Naive B cell (primary cell): Measurements from ENCODE around the gene WDR4. TPM values are rescaled to one million over a fixed set of nuclear protein-coding genes. Genes with fewer than 3 reads are reported as not detected.
"Not testable (repeated sequence)": the region's sequence is repeated elsewhere in the genome, so short reads cannot be mapped to it uniquely, and the experiment has no call there.

Source experiments
- ATAC-seq, 2 donors: fragments of 150-1000 bp; cut with Tn5 transposase; 2 replicates each; pipeline ENCODE4 v1.10.0; 2021; ENCODE audit warnings: low read depth in 2 of 2, mild to moderate bottlenecking in 2 of 2, moderate library complexity in 2 of 2
- DNase-seq: peaks from one replicate; pipeline ENCODE4 v3.0.0; 2022
- H3K27ac Mint-ChIP-seq, 6 donors: one replicate each; pipeline ENCODE4 v1.8.0; 2020 to 2022; ENCODE audit warnings: mild to moderate bottlenecking in 6 of 6, mixed read lengths in 6 of 6, moderate library complexity in 5 of 6, inconsistent platforms in 2 of 6
- H3K27me3 Mint-ChIP-seq, 3 donors: one replicate each; pipeline ENCODE4 v1.8.0; 2021 to 2022; ENCODE audit warnings: mixed read lengths in 3 of 3, mild to moderate bottlenecking in 1 of 3
- H3K36me3 Mint-ChIP-seq, 2 donors: one replicate each; pipeline ENCODE4 v1.8.0; 2020 to 2022; ENCODE audit warnings: mixed read lengths in 2 of 2, inconsistent platforms in 1 of 2, mild to moderate bottlenecking in 1 of 2
- H3K4me1 Mint-ChIP-seq, 3 donors: one replicate each; pipeline ENCODE4 v1.8.0; 2020 to 2022; ENCODE audit warnings: mixed read lengths in 3 of 3, inconsistent platforms in 1 of 3, mild to moderate bottlenecking in 1 of 3, moderate library complexity in 1 of 3
- H3K4me3 Mint-ChIP-seq, 8 donors: one replicate each; pipeline ENCODE4 v1.8.0; 2020 to 2022; ENCODE audit warnings: mild to moderate bottlenecking in 8 of 8, mixed read lengths in 8 of 8, moderate library complexity in 8 of 8, inconsistent platforms in 2 of 8
- H3K9me3 Mint-ChIP-seq, 7 donors: one replicate each; pipeline ENCODE4 v1.8.0; 2020 to 2022; ENCODE audit warnings: mixed read lengths in 7 of 7, mild to moderate bottlenecking in 5 of 7, inconsistent platforms in 2 of 7, moderate library complexity in 1 of 7
- polyA plus RNA-seq, 6 donors: library from polyadenylated mRNA; unstranded; fragments of 300-500 nt; fragmentation: Illumina TruSeq; gene quantifications; one replicate each; pipeline ENCODE4 v1.2.3, GENCODE V29; 2021; ENCODE audit warnings: low read depth in 6 of 6

The WDR4 gene, protein sequence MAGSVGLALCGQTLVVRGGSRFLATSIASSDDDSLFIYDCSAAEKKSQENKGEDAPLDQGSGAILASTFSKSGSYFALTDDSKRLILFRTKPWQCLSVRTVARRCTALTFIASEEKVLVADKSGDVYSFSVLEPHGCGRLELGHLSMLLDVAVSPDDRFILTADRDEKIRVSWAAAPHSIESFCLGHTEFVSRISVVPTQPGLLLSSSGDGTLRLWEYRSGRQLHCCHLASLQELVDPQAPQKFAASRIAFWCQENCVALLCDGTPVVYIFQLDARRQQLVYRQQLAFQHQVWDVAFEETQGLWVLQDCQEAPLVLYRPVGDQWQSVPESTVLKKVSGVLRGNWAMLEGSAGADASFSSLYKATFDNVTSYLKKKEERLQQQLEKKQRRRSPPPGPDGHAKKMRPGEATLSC
- polyA plus RNA-seq = 10 to 100 TPM in 4 of 6 donors, 1 to 10 TPM in 2; 8.7 to 18.4 (median 10.5) TPM

DNA sequence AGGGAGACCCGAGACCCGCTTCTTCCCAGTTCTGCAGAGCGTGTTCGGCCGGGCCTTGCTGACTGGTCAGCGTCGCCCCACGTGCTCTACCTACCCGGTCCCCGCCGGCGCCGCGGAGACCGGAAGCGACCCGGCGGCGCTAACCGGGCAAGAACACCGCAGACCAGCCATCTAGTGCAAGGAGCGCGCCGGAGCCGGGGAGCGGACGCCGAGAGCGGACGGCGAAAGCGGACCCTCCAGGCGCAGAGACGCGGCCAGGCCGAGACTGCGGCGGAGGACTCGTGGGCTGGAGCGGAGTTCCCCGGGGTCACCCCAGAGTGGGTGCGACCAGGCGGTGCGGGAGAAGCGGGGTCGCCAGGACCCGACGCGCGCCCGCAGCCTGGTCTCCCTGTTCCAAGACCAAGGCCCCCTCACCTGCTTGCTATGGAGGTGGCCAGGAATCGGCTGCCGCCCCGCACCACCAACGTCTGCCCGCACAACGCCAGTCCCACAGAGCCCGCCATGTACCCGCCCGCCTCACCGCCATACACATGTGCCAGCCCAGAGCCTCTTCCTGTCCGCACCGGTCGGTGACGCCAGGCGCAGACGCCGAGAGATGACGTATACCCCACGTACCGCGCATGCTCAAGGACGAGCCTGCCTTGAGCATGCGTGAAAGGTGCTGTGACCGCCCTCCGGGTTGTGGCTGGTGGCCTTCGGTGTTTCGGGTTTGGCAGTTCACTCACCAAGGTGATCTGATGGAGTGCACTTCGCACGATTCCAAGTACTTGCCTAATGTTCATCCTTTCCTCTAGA lies at the start of gene WDR4:
Gene WDR4 (minus strand): TSS at position 547 of the 795 bp plus-strand sequence. CDS start 44 bp downstream, at position 503.
- Mint-ChIP-seq H3K36me3 (peaks cover 0 to 5% of the 10 kb centered on the region in 2 donors), H3K9me3 (no peaks in the 10 kb centered on the region), H3K4me3 (peak within 1 kb of the TSS; percentile 95 to 100 (median 98)), H3K27me3 (no peaks in the 10 kb centered on the region), H3K27ac (peak within 1 kb of the TSS; percentile 96 to 100 (median 99)), H3K4me1 (peaks cover 27 to 40% (median 28%) of the 10 kb centered on the region in 3 donors)
- ATAC-seq (peak; percentile 92), DNase-seq (peak; percentile 99)

DNA sequence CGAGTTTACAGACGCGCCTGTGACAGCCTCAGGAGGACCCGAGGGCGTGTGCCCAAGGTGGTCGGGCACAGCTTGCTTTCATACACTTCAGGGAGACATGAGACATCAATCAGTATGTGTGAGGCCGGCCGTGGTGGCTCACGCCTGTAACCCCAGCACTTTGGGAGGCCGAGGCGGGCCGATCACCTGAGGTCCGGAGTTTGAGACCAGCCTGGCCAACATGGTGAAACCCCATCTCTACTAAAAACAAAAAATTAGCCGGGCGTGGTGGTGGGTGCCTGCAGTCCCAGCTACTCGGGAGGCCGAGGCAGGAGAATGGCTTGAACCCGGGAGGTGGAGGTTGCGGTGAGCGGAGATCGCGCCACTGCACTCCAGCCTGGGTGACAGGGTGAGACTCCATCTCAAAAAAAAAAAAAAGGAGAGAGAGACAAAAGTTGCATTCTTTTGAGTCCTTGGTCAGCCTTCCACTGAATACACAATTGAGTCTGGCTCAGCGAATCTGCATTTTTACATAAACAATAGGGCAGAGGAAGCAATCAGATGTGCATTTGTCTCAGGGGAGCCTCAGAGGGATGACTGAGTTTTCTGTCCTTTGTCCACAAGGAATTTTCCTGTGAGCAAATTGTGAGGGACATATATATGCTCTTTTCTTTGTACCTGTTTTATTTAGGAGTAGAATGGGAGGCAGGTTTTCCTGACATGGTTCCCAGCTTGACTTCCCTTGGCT lies 48.3 kb upstream of the WDR4 start:
- H3K27me3 Mint-ChIP-seq, H3K9me3 Mint-ChIP-seq, H3K4me3 Mint-ChIP-seq, H3K36me3 Mint-ChIP-seq, ATAC-seq, DNase-seq: not testable (repeated sequence)
- peak overlapping the region in 1 of 6 donors; percentile 47 for H3K27ac Mint-ChIP-seq
- peaks cover 15 to 18% (median 16%) of the 10 kb centered on the region in 3 donors for H3K4me1 Mint-ChIP-seq

DNA sequence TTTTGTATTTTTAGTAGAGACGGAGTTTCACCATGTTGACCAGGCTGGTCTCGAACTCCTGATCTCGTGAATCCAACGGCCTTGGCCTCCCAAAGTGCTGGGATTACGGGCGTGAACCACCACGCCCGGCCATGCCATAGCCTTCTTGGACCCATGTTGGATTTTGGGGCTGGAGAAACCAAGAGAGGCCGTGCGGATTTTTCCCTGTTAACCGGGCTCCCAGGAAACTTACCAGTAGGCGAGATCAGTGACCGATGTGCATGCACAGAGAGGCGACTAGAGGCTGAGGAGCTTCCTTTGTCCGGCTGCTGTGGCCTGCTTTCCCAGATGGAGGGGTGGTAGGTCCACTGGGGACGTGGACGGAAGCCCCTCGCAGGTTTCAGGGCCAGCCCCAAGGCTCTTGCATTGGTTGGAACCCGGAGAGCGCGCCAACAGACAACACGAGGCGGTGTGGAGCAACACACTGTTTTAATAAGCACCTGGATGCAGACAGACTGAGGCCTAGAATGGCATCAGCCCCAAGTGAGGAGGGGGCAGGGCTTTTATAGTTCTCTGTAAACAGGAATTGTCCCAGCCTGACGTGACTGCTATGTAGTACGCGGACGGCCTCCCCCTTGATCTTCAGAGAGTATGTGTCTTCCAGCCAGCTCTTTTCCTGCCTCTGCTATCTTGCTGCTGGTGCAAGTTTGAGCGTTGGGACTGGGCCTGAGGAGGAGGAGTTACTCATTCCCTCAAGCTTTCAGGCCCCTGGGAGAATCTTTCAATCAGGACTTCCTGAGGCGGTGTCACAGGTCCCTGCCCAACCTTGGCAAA lies 46.0 kb upstream of the WDR4 start, which contains the start of gene ERVH48-1:
Gene ERVH48-1 (minus strand): TSS at position 517 of the 813 bp plus-strand sequence. CDS start 6,624 bp downstream, outside the sequence.
- no peak for DNase-seq
- Mint-ChIP-seq H3K4me1 (peaks cover 15 to 18% (median 15%) of the 10 kb centered on the region in 3 donors), H3K27me3 (no peaks in the 10 kb centered on the region), H3K27ac (peak within 1 kb of the TSS in 5 of 6 donors; percentile 11 to 86 (median 61)), H3K4me3 (no peak within 1 kb of the TSS), H3K9me3 (no peaks in the 10 kb centered on the region), H3K36me3 (no peaks in the 10 kb centered on the region)
- no peak for ATAC-seq

DNA sequence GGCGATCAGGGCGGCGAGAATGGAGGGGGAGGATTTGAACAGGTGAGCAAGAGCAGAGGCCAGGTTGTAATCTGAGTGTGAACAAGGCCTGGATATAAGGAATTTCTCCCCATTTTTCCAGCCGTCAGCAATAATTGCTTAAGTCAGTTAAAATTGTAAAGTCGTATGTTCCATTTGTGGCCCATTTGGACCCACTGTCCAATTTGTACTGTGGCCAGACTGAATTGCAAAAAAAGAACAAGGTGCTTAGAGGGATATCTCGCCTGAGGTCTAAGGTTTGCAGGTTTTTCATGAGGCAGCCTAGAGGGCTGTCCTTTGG lies 45.1 kb upstream of the WDR4 start:
- peaks cover 15 to 18% (median 15%) of the 10 kb centered on the region in 3 donors for H3K4me1 Mint-ChIP-seq
- H3K9me3 Mint-ChIP-seq = no peaks in the 10 kb centered on the region
- peak overlapping the region in 3 of 6 donors; percentile 1 to 95 (median 69) for H3K27ac Mint-ChIP-seq
- H3K36me3 Mint-ChIP-seq = no peaks in the 10 kb centered on the region
- DNase-seq (no peak), ATAC-seq (no peak)
- H3K27me3 Mint-ChIP-seq = no peaks in the 10 kb centered on the region
- H3K4me3 Mint-ChIP-seq = peak overlapping the region in 4 of 8 donors; percentile 54 to 67 (median 56)

DNA sequence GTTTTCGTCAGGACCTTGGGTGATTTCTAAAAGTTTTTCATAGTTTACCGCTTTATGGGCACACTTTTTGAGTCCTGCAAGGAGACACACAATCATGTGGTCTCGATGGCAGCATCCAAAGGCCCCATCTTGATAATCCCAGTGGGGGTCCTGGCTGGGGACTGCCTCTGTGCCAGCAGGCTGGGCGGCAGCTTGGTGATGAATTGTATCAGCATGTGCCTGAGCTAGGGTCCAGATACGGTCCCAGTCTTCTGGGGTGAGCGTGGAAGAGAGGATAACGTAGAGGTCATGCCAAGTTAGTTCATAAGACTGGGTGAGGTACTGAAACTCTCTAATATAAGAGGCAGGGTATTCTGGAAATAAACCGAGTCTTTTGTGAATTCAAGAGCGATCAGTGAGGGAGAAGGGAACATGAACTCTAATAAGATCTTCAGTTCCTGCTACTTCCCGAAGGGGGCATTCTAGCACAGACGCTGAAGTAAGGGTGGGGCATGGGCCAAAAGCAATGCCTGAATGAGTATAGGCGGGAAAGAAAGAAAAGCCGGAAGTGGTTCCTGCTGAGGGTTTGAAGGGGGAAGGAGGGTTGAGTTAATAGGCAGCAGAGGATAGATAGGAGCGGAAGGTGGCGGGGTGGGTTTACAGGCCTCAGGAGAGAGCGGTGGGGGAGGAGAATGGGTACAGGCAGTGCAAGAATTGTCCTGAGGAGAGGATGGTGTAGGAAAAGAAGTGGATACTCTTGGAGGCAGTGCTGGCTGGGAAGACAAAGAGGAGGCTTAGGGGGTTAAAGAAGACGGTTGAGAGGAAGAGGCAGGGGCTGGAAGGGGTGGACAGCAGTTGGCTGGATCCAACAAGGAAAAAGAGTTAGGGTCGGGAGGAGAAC lies 44.5 kb upstream of the WDR4 start:
- no peaks in the 10 kb centered on the region for H3K27me3 Mint-ChIP-seq
- H3K36me3 Mint-ChIP-seq = no peaks in the 10 kb centered on the region
- peak; percentile 69 for DNase-seq
- peak overlapping the region in 6 of 8 donors; percentile 41 to 88 (median 56) for H3K4me3 Mint-ChIP-seq
- H3K4me1 Mint-ChIP-seq = peaks cover 15 to 18% (median 15%) of the 10 kb centered on the region in 3 donors
- no peaks in the 10 kb centered on the region for H3K9me3 Mint-ChIP-seq
- peak overlapping the region in 5 of 6 donors; percentile 13 to 95 (median 69) for H3K27ac Mint-ChIP-seq
- peak; percentile 95 to 97 for ATAC-seq

DNA sequence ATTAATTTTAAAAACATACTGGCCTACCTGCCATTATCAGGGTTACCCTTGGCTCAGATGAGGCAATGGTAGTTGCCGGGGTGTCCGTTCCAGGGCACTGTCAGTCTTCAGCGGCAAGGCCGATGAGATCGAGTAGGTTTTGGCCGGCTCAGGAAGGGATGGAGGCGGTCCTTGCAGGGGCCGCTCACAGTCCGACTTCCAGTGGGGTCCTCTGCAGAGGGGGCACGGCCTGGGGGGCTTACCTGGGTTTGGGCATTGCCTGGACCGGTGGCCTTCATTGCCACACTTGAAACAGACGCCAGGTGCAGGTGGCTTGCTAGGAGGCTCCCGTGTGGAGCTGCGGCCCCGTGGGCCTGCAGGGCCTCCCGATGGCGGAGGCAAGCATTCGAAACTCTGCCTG lies 43.6 kb upstream of the WDR4 start:
- peak overlapping the region in 1 of 6 donors; percentile 15 for H3K27ac Mint-ChIP-seq
- no peaks in the 10 kb centered on the region for H3K27me3 Mint-ChIP-seq
- no peak overlapping the region for H3K4me3 Mint-ChIP-seq

DNA sequence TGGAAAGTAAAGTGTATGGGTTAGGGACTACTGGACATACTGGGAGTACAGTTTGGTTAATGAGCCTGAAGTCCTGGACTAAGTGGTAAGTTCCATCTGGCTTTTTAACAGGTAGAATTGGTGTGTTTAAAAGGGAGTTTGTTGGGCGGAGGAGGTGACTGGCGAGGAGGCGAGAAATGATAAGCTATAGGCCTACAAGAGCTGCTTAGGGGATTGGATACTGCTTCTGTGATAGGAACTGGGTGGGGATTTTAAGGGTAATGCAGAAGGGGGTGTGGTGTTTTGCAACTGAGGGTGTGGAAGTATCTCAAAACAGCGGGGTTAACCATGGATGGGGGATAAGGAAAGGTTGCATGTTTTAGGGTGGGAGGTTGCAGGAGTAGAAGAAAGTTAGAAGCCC lies 42.6 kb upstream of the WDR4 start:
- no peaks in the 10 kb centered on the region for H3K9me3 Mint-ChIP-seq
- ATAC-seq = no peak
- no peak overlapping the region for H3K4me3 Mint-ChIP-seq
- no peak for DNase-seq
- H3K4me1 Mint-ChIP-seq = peaks cover 15 to 18% (median 15%) of the 10 kb centered on the region in 3 donors
- H3K27ac Mint-ChIP-seq = no peak overlapping the region
- no peaks in the 10 kb centered on the region for H3K36me3 Mint-ChIP-seq
- no peaks in the 10 kb centered on the region for H3K27me3 Mint-ChIP-seq

More for the DNA sequence above, 43.6 kb upstream of the WDR4 start:
- H3K4me1 Mint-ChIP-seq = peaks cover 15 to 18% (median 15%) of the 10 kb centered on the region in 3 donors
- no peaks in the 10 kb centered on the region for H3K36me3 Mint-ChIP-seq
- no peak for ATAC-seq
- no peaks in the 10 kb centered on the region for H3K9me3 Mint-ChIP-seq
- DNase-seq = no peak

DNA sequence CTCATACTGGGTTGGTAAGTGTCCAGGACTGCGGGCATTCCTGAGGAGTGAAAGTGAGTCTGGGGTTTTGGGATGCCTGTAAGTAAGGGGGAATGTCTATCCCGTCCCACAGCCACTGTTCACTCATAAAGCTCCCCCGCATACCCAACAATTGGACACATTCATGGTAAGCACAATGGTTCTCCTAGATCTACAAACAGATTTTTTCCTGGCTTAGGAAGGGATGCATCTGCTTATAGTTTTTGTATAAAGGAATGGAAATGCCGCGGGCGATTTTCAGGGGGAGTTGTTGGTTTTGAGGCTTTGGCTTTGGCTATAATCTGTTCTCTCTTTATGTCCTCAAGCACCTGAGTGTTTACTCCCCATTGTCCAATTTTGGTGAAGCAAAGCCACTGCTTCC lies 39.0 kb upstream of the WDR4 start:
- no peak for ATAC-seq
- no peak for DNase-seq
- H3K4me1 Mint-ChIP-seq = peaks cover 1 to 3% (median 2%) of the 10 kb centered on the region in 3 donors

DNA sequence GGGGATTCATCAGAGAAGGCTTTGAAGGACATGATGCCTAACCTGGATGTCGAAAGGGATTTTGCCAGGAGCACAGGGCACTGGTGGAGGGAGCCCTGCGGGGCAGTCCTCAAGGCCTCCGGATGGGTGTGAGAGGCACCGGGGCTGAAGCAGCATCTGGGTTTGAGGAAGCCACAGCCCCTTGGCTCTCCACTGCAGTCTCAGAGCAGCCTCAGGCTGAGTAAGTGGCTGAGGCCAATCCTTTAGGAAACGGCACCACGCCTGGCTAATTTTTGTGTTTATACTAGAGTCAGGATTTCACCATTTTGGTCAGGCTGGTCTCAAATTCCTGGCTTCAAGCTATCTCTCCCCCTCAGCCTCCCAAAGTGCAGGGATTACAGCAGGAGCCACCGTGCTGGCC lies 34.1 kb upstream of the WDR4 start:
- Mint-ChIP-seq H3K27me3 (no peaks in the 10 kb centered on the region), H3K36me3 (peaks cover 3 to 8% of the 10 kb centered on the region in 2 donors), H3K27ac (no peak overlapping the region), H3K9me3 (no peaks in the 10 kb centered on the region), H3K4me1 (peaks cover 0 to 3% (median 0%) of the 10 kb centered on the region in 3 donors), H3K4me3 (no peak overlapping the region)
- DNase-seq = no peak
- ATAC-seq = no peak

More for the DNA sequence above, 39.0 kb upstream of the WDR4 start:
- Mint-ChIP-seq H3K36me3 (no peaks in the 10 kb centered on the region), H3K27me3 (no peaks in the 10 kb centered on the region), H3K27ac (peak overlapping the region in 2 of 6 donors; percentile 37 to 84), H3K9me3 (no peaks in the 10 kb centered on the region), H3K4me3 (no peak overlapping the region)

DNA sequence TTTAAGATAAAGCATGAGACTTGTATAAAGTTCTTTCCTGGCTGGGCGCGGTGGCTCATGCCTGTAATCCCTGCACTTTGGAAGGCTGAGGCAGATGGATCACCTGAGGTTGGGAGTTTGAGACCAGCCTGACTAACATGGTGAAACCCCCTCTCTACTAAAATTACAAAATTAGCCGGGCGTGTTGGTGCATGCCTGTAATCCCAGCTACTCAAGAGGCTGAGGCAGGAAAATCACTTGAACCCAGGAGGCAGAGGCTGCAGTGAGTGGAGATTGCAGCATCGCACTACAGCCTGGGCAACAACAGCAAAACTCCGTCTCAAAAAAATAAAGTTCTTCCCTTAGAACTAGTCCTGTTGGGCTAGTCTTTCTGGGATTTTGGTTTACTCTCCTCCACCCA lies 32.6 kb upstream of the WDR4 start:
- H3K36me3 Mint-ChIP-seq, H3K4me1 Mint-ChIP-seq, H3K27me3 Mint-ChIP-seq, DNase-seq, H3K4me3 Mint-ChIP-seq, H3K9me3 Mint-ChIP-seq, ATAC-seq, H3K27ac Mint-ChIP-seq: not testable (repeated sequence)

DNA sequence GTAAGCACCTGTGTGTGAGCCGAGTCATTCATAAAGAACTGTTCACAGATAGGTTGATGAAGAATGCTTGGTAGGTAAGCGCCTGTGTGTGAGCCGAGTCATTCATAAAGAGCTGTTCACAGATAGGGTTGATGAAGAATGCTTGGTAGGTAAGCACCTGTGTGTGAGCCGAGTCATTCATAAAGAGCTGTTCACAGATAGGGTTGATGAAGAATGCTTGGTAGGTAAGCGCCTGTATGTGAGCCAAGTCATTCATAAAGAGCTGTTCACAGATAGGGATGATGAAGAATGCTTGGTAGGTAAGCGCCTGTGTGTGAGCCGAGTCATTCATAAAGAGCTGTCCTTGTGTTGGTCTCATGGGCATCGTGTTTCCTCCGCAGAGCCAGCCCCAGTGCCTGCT lies 29.1 kb upstream of the WDR4 start:
- H3K9me3 Mint-ChIP-seq, H3K4me1 Mint-ChIP-seq: not testable (repeated sequence)
- peaks cover 18 to 19% of the 10 kb centered on the region in 2 donors for H3K36me3 Mint-ChIP-seq

DNA sequence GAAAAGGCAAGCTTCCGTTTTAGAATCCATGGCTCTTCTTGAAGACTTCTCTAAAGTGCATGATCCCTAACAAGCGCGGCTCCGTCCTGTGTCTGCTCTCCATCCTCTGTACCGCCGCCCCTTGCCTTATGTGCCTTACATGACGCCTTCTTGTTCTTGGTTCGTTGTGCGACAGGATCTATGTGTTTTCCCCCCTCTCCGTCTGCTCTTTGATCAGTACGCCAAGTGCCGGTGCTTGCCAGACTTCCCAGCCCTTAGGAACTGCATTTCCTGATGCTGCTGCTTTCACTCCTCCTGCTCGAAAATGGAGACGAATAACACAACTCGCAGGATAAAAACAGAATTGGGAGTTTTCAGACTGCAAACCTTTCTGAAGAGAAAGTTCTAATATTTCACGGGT lies 26.9 kb upstream of the WDR4 start:
- H3K4me1 Mint-ChIP-seq = peaks cover 0 to 2% (median 0%) of the 10 kb centered on the region in 3 donors
- no peak for ATAC-seq
- H3K27me3 Mint-ChIP-seq = no peaks in the 10 kb centered on the region
- no peak overlapping the region for H3K4me3 Mint-ChIP-seq
- DNase-seq = no peak
- H3K36me3 Mint-ChIP-seq = peaks cover 18 to 19% of the 10 kb centered on the region in 2 donors
- no peak overlapping the region for H3K27ac Mint-ChIP-seq
- peaks cover 0 to 3% (median 0%) of the 10 kb centered on the region in 7 donors for H3K9me3 Mint-ChIP-seq

More for the DNA sequence above, 29.1 kb upstream of the WDR4 start:
- not testable (repeated sequence) for H3K4me3 Mint-ChIP-seq, ATAC-seq, H3K27ac Mint-ChIP-seq, DNase-seq, H3K27me3 Mint-ChIP-seq
